ENCODE results near the gene SDCBP2. TPM values are rescaled to one million over a fixed set of nuclear protein-coding genes. Genes with fewer than 3 reads are reported as not detected.

The SDCBP2 gene
- total and polyA plus RNA-seq, 2 experiments from 2014 or later: 3.2 to 5.3 TPM

DNA sequence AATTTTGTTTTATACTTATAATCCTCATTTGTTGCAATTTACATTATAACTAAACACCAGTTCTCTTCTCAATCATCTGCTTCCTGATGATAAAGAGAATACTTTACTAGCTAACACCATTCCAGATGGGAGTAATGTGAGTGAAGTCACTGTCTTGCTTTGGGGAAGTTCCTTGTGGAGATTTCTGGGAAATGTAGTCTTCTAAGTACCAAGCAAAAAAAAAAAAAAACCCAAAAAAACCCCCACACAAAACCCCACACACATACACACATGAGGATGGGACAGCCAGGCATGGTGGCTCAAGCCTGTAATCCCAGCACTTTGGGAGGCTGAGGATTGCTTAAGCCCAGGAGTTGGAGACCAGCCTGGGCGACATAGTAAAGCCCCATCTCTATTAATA is 65.1 kb downstream of the SDCBP2 start (continued):
- TF ChIP-seq ZNF462 (CRISPR knock-in tag; IDR thresholded peaks at IDR 0.05): no peak

Other genes with a start within 250 kb of the SDCBP2 start
- gene PSMF1, start 210.5 kb downstream of the SDCBP2 start, total RNA-seq (2014; rRNA removed; shearing (Covaris generic)): 46.5 and 84.2 TPM in 2 replicates
- 70.4 and 73.7 TPM in 2 replicates for gene PSMF1, start 210.5 kb downstream of the SDCBP2 start, polyA plus RNA-seq (2016; fragmentation: Nextera tagmentation; extraction: Ambion mirVana)
- gene TMEM74B, start 144.2 kb downstream of the SDCBP2 start, total RNA-seq (2014; rRNA removed; shearing (Covaris generic)): 3.6 and 4.8 TPM in 2 replicates
- gene TMEM74B, start 144.2 kb downstream of the SDCBP2 start, polyA plus RNA-seq (2016; fragmentation: Nextera tagmentation; extraction: Ambion mirVana): 1.0 and 1.5 TPM in 2 replicates
- not detected in 2 replicates for gene C20orf202, start 125.7 kb downstream of the SDCBP2 start, total RNA-seq (2014; rRNA removed; shearing (Covaris generic))
- 0.17 TPM in 1 of 2 replicates, not detected in the other for gene C20orf202, start 125.7 kb downstream of the SDCBP2 start, polyA plus RNA-seq (2016; fragmentation: Nextera tagmentation; extraction: Ambion mirVana)
- 0.10 TPM in 1 of 2 replicates, not detected in the other for gene RAD21L1, start 103.1 kb downstream of the SDCBP2 start, total RNA-seq (2014; rRNA removed; shearing (Covaris generic))
- gene RAD21L1, start 103.1 kb downstream of the SDCBP2 start, polyA plus RNA-seq (2016; fragmentation: Nextera tagmentation; extraction: Ambion mirVana): 0.38 and 0.95 TPM in 2 replicates
- gene SNPH, start 62.8 kb downstream of the SDCBP2 start, total RNA-seq (2014; rRNA removed; shearing (Covaris generic)): 3.5 and 5.8 TPM in 2 replicates
- gene SNPH, start 62.8 kb downstream of the SDCBP2 start, polyA plus RNA-seq (2016; fragmentation: Nextera tagmentation; extraction: Ambion mirVana): 1.3 and 1.5 TPM in 2 replicates
- gene FKBP1A, start 63.9 kb upstream of the SDCBP2 start, total RNA-seq (2014; rRNA removed; shearing (Covaris generic)): 159 and 171 TPM in 2 replicates
- gene FKBP1A, start 63.9 kb upstream of the SDCBP2 start, polyA plus RNA-seq (2016; fragmentation: Nextera tagmentation; extraction: Ambion mirVana): 324 and 350 TPM in 2 replicates
- gene NSFL1C, start 137.7 kb upstream of the SDCBP2 start, total RNA-seq (2014; rRNA removed; shearing (Covaris generic)): 48.9 and 52.6 TPM in 2 replicates
- gene NSFL1C, start 137.7 kb upstream of the SDCBP2 start, polyA plus RNA-seq (2016; fragmentation: Nextera tagmentation; extraction: Ambion mirVana): 84.9 and 92.2 TPM in 2 replicates
- gene SIRPB2, start 162.3 kb upstream of the SDCBP2 start, total RNA-seq (2014; rRNA removed; shearing (Covaris generic)): not detected in 2 replicates
- 0.29 TPM in 1 of 2 replicates, not detected in the other for gene SIRPB2, start 162.3 kb upstream of the SDCBP2 start, polyA plus RNA-seq (2016; fragmentation: Nextera tagmentation; extraction: Ambion mirVana)
- not detected in 2 replicates for gene SIRPD, start 228.6 kb upstream of the SDCBP2 start, total RNA-seq (2014; rRNA removed; shearing (Covaris generic))
- not detected in 2 replicates for gene SIRPD, start 228.6 kb upstream of the SDCBP2 start, polyA plus RNA-seq (2016; fragmentation: Nextera tagmentation; extraction: Ambion mirVana)

All from GM23338 (cell line).